ENCODE measurements around the gene LEKR1.

Gene LEKR1

DNA sequence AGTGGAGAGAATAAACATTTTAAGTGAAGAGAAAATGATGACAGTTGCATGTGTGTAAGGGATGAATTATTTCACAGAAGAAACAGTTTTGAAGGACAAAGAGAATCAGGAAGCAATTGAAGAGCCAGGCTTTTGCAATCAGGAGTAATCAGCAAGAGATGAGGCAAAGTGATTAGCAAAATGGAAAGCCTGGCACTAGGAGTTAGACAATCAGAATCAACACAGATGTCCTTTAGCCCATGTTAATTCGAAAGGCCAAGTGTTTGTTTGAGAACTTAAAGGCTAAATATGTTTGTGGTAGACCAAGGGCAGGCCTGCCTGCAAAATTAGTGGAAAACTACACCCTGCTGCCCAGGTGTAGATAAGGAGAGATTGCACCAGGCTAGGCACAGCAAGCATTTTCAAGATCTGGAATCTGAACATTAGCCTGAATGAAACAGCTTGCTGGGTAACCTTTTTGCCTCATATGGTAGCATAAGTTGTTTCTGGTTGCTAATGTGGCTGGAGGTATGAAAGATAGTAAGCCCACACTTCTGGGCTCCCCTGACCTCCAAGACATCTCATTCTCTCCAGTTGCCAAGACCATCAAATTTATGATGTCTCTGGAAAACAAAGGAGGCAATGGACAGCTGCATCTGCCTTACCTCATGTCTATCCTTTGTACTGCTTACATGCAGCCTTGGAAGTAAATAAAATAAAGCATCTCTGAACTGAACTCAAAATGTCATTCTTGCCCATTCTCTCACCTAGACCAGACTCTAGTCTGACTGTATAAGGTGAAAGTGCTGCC, 22.0 kb upstream of the LEKR1 start:
- no peak for TF ChIP-seq CTCF (IDR thresholded peaks at IDR 0.05; ENCODE audit: control insufficient read depth, insufficient read depth, low read depth, low read length, missing control alignments)
- DNase-seq (ENCODE audit: low read depth) = no peak
- H3K4me3 ChIP-seq (ENCODE audit: control insufficient read depth, low read depth, low read length) = no peak overlapping the region

DNA sequence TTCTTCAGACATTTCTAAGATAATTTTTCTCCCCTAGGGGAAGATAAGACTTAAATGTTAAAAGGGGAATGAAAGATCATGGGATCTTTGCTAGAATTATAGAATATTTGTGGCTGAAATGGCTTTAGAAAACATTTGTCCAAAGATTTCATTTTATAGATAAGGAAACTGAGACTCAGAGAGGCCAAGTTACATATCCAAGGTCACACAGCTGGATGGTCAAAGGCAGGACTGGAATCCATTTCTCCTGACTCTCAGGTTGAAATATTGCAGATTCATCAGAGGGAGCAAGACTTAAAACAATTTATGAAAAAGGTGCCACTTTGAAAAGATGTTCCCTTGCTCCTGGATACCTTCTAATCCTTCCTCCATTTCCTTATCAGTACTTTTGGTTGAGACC, 19.5 kb upstream of the LEKR1 start:
- H3K4me3 ChIP-seq (ENCODE audit: control insufficient read depth, low read depth, low read length) = no peak overlapping the region
- no peak for TF ChIP-seq CTCF (IDR thresholded peaks at IDR 0.05; ENCODE audit: control insufficient read depth, insufficient read depth, low read depth, low read length, missing control alignments)
- DNase-seq (ENCODE audit: low read depth) = no peak

- DNase-seq (ENCODE audit: low read depth) = no peak
- no peak for TF ChIP-seq CTCF (IDR thresholded peaks at IDR 0.05; ENCODE audit: control insufficient read depth, insufficient read depth, low read depth, low read length, missing control alignments)
- no peak overlapping the region for H3K4me3 ChIP-seq (ENCODE audit: control insufficient read depth, low read depth, low read length)
These were observed 18.1 kb upstream of the LEKR1 start for GRCh38 chr3:156808025-156808424.

GRCh38 chr3:156811089-156811862, 14.9 kb upstream of the LEKR1 start:
- peak; percentile 80 for DNase-seq (ENCODE audit: low read depth)
- H3K4me3 ChIP-seq (ENCODE audit: control insufficient read depth, low read depth, low read length) = no peak overlapping the region

GRCh38 chr3:156812521-156813335, 13.4 kb upstream of the LEKR1 start:
- TF ChIP-seq CTCF (IDR thresholded peaks at IDR 0.05; ENCODE audit: control insufficient read depth, insufficient read depth, low read depth, low read length, missing control alignments) = no peak
- no peak for DNase-seq (ENCODE audit: low read depth)
- no peak overlapping the region for H3K4me3 ChIP-seq (ENCODE audit: control insufficient read depth, low read depth, low read length)

More at GRCh38 chr3:156811089-156811862, 14.9 kb upstream of the LEKR1 start:
- TF ChIP-seq CTCF (IDR thresholded peaks at IDR 0.05; ENCODE audit: control insufficient read depth, insufficient read depth, low read depth, low read length, missing control alignments) = no peak

DNA sequence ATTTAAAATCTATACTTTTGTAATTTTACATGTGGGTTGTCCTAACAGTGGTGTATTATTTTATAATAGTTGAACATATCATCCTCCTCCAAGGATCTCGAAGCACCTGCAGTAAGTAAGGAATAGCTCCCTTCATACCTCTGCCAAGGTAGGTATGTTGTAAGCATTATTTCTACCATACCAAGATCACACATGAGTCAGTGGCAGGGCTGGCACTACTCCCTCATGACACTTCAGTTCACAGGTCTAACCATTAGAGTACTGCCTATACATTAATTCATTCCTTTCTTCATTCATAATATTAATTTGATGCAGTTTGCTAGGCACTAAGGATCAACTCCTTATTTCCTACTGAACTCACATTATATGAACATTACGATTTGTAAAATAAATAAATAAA, 11.9 kb upstream of the LEKR1 start:
- DNase-seq (ENCODE audit: low read depth) = no peak
- no peak overlapping the region for H3K4me3 ChIP-seq (ENCODE audit: control insufficient read depth, low read depth, low read length)
- no peak for TF ChIP-seq CTCF (IDR thresholded peaks at IDR 0.05; ENCODE audit: control insufficient read depth, insufficient read depth, low read depth, low read length, missing control alignments)

All from AG09309 (cell line).